ENCODE data around the gene C14orf132.

Gene C14orf132

GRCh38 chr14:96077983-96078624 is 38.9 kb downstream of the C14orf132 start:
- Histone ChIP-seq H3K79me2 (ENCODE audit: insufficient read depth, low read length) (no peaks in the 10 kb centered on the region), H3K27ac (ENCODE audit: low read depth, low read length, poor library complexity, severe bottlenecking) (peak overlapping the region; percentile 76), H3F3A (ENCODE audit: insufficient read depth, low read length) (no peaks in the 10 kb centered on the region), H3K4me2 (ENCODE audit: low read length) (peak overlapping the region; percentile 2; the same call in 1 of the 2 replicates), H3K4me3 (ENCODE audit: low read depth, low read length, poor library complexity, severe bottlenecking) (peak overlapping the region; percentile 7), H2AFZ (ENCODE audit: low read length) (no peak overlapping the region), H3K9ac (ENCODE audit: low read length) (no peak overlapping the region; the same call in 1 of the 2 replicates), H3K9me2 (ENCODE audit: low read depth, low read length) (no peaks in the 10 kb centered on the region), H3K9me3 (ENCODE audit: low read length) (no peaks in the 10 kb centered on the region), H3K4me1 (ENCODE audit: insufficient read depth, low read length, severe bottlenecking) (peaks cover 25% of the 10 kb centered on the region), H3K27me3 (ENCODE audit: insufficient read depth, low read length) (no peaks in the 10 kb centered on the region), H3K36me3 (ENCODE audit: insufficient read depth, low read length) (no peaks in the 10 kb centered on the region), H4K20me1 (ENCODE audit: insufficient read depth, low read length) (no peaks in the 10 kb centered on the region)
- TF ChIP-seq CTCF (IDR thresholded peaks at IDR 0.05; ENCODE audit: low read length): no peak
- TF ChIP-seq EZH2 (IDR thresholded peaks at IDR 0.05; ENCODE audit: borderline replicate concordance, low read length): no peak

GRCh38 chr14:96078625-96079016 is 39.5 kb downstream of the C14orf132 start:
- H3K27me3 ChIP-seq (ENCODE audit: insufficient read depth, low read length): no peaks in the 10 kb centered on the region
- H2AFZ ChIP-seq (ENCODE audit: low read length): no peak overlapping the region
- peak overlapping the region; percentile 76 for H3K27ac ChIP-seq (ENCODE audit: low read depth, low read length, poor library complexity, severe bottlenecking)
- no peaks in the 10 kb centered on the region for H3K79me2 ChIP-seq (ENCODE audit: insufficient read depth, low read length)
- H3K4me1 ChIP-seq (ENCODE audit: insufficient read depth, low read length, severe bottlenecking): peaks cover 25% of the 10 kb centered on the region
- peak overlapping the region; percentile 7 for H3K4me3 ChIP-seq (ENCODE audit: low read depth, low read length, poor library complexity, severe bottlenecking)
- peak overlapping the region; percentile 2; the same call in 1 of the 2 replicates for H3K4me2 ChIP-seq (ENCODE audit: low read length)
- H3F3A ChIP-seq (ENCODE audit: insufficient read depth, low read length): no peaks in the 10 kb centered on the region
- no peak overlapping the region; the same call in 1 of the 2 replicates for H3K9ac ChIP-seq (ENCODE audit: low read length)
- no peaks in the 10 kb centered on the region for H3K36me3 ChIP-seq (ENCODE audit: insufficient read depth, low read length)
- no peaks in the 10 kb centered on the region for H3K9me2 ChIP-seq (ENCODE audit: low read depth, low read length)
- TF ChIP-seq CTCF (IDR thresholded peaks at IDR 0.05; ENCODE audit: low read length): no peak
- TF ChIP-seq EZH2 (IDR thresholded peaks at IDR 0.05; ENCODE audit: borderline replicate concordance, low read length): no peak
- no peaks in the 10 kb centered on the region for H3K9me3 ChIP-seq (ENCODE audit: low read length)
- H4K20me1 ChIP-seq (ENCODE audit: insufficient read depth, low read length): no peaks in the 10 kb centered on the region

DNA sequence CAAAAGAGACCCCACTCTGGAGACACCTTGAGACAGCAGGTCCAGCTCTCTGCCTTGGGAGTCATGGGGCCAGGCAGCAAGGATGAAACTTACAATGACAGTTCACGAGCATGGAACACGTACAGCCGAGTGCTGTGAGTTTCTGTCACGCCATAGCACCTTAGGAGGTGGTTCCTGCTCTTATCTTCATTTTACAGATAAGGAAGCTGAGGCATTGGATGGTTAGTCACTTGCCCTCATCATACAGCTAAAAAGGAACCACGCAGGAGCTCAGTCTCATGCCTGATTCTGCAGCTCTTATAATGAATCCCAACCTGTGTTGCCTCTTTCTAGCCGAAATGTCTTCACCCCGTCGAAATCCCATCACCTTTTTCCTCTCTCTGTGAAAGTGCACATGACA is 39.9 kb downstream of the C14orf132 start:
- peaks cover 25% of the 10 kb centered on the region for H3K4me1 ChIP-seq (ENCODE audit: insufficient read depth, low read length, severe bottlenecking)
- TF ChIP-seq EZH2 (IDR thresholded peaks at IDR 0.05; ENCODE audit: borderline replicate concordance, low read length): no peak
- H3K27ac ChIP-seq (ENCODE audit: low read depth, low read length, poor library complexity, severe bottlenecking): peak overlapping the region; percentile 76
- H2AFZ ChIP-seq (ENCODE audit: low read length): no peak overlapping the region
- no peaks in the 10 kb centered on the region for H3K9me3 ChIP-seq (ENCODE audit: low read length)
- H3K79me2 ChIP-seq (ENCODE audit: insufficient read depth, low read length): no peaks in the 10 kb centered on the region
- H3F3A ChIP-seq (ENCODE audit: insufficient read depth, low read length): no peaks in the 10 kb centered on the region
- H3K27me3 ChIP-seq (ENCODE audit: insufficient read depth, low read length): no peaks in the 10 kb centered on the region
- no peaks in the 10 kb centered on the region for H3K36me3 ChIP-seq (ENCODE audit: insufficient read depth, low read length)
- H3K4me2 ChIP-seq (ENCODE audit: low read length): no peak overlapping the region
- no peaks in the 10 kb centered on the region for H3K9me2 ChIP-seq (ENCODE audit: low read depth, low read length)
- no peak overlapping the region for H3K4me3 ChIP-seq (ENCODE audit: low read depth, low read length, poor library complexity, severe bottlenecking)
- no peak overlapping the region for H3K9ac ChIP-seq (ENCODE audit: low read length)
- H4K20me1 ChIP-seq (ENCODE audit: insufficient read depth, low read length): no peaks in the 10 kb centered on the region

- Histone ChIP-seq H3K9ac (ENCODE audit: low read length) (no peak overlapping the region), H4K20me1 (ENCODE audit: insufficient read depth, low read length) (no peaks in the 10 kb centered on the region), H3K79me2 (ENCODE audit: insufficient read depth, low read length) (no peaks in the 10 kb centered on the region), H3K27me3 (ENCODE audit: insufficient read depth, low read length) (no peaks in the 10 kb centered on the region), H2AFZ (ENCODE audit: low read length) (no peak overlapping the region), H3K9me2 (ENCODE audit: low read depth, low read length) (no peaks in the 10 kb centered on the region), H3K4me3 (ENCODE audit: low read depth, low read length, poor library complexity, severe bottlenecking) (no peak overlapping the region), H3F3A (ENCODE audit: insufficient read depth, low read length) (no peaks in the 10 kb centered on the region), H3K4me2 (ENCODE audit: low read length) (no peak overlapping the region), H3K9me3 (ENCODE audit: low read length) (no peaks in the 10 kb centered on the region), H3K36me3 (ENCODE audit: insufficient read depth, low read length) (no peaks in the 10 kb centered on the region), H3K27ac (ENCODE audit: low read depth, low read length, poor library complexity, severe bottlenecking) (no peak overlapping the region), H3K4me1 (ENCODE audit: insufficient read depth, low read length, severe bottlenecking) (peaks cover 25% of the 10 kb centered on the region)
- TF ChIP-seq EZH2 (IDR thresholded peaks at IDR 0.05; ENCODE audit: borderline replicate concordance, low read length): no peak
- no peak for TF ChIP-seq CTCF (IDR thresholded peaks at IDR 0.05; ENCODE audit: low read length)
Observed at GRCh38 chr14:96080571-96080970, 41.4 kb downstream of the C14orf132 start.
